ENCODE data around the gene SNX8.
"Not testable (repeated sequence)": the region's sequence is repeated elsewhere in the genome, so short reads cannot be mapped to it uniquely, and the experiment has no call there.

SNX8 gene

DNA sequence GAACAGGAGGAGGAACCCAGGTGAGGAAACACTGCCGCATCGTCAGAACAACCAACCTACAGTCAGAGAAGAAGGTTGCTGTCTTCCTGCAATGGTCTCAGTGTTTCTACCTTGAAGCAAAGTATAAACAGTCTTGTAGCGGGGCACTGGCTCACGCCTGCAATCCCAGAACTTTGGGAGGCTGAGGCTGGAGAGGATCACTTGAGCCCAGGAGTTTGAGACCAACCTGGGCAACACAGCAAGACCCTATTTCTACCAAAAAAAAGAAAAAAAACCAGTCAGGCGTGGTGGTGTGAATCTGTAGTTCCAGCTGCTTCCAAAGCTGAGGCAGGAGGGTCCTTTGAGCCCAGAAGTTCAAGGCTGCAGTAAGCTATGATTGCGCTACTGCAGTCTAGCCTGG is 23.4 kb downstream of the SNX8 start:
- no peak for DNase-seq (ENCODE audit: low read depth in 2 of 2, low spot score in 1 of 2)

GRCh38 chr7:2289621-2290020 is 24.6 kb downstream of the SNX8 start:
- DNase-seq (ENCODE audit: low read depth in 2 of 2, low spot score in 1 of 2) = no peak

DNA sequence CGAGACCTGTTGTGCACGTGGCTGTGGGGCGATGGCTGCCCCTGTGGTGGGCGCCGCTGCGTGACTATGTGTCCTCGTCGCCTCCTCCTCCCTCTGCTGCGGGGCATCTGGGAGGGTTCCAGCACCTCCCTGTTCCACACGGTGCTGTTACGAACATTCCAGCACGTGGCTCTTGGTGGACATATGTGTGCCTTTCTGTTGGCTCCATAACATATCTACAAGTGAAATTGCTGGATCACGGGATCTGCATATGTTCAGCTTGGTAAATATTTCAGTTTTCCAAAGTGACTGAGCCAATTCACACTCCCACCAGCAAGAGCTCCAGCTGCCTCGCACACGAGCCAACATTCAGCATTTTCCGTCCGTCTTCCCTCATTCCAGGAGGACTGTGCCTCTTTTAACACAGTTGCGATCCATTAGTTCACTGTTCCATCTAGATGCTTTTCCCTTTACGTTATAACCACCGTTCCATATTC is 25.1 kb downstream of the SNX8 start:
- DNase-seq (ENCODE audit: low read depth in 2 of 2, low spot score in 1 of 2) = no peak

- DNase-seq (ENCODE audit: low read depth in 2 of 2, low spot score in 1 of 2) = no peak
These were observed 25.7 kb downstream of the SNX8 start for GRCh38 chr7:2288503-2288902.

- no peak for DNase-seq (ENCODE audit: low read depth in 2 of 2, low spot score in 1 of 2)
These were observed 26.5 kb downstream of the SNX8 start for GRCh38 chr7:2287745-2288144.

GRCh38 chr7:2283074-2283473 is 31.2 kb downstream of the SNX8 start:
- no peak for DNase-seq (ENCODE audit: low read depth in 2 of 2, low spot score in 1 of 2)

DNA sequence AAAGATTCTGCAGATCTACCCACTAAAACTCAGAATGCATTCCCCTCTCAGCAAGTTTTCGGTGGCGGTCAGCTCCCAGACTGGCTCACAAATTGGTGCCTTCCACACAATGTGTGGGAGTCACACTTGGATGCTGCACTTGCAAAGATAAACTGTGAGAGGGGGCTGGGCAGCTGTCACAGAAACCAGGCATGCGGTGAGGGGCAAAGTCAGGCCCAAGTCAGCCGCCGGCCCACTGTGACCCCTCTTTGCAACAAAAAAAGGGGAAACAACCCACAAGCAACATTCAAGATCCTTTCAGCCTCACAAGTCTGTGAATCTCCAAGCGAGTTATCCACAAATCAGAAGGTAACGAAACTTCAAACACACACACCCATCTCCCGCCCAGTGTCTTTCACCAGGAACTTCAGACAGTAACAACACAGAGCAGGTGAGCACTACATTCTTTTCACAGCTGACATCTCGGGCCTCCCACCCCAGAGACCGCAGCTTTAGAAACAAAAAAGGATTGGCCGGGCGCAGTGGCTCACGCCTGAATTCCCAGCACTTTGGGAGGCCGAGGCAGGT is 32.0 kb downstream of the SNX8 start:
- no peak for DNase-seq (ENCODE audit: low read depth in 2 of 2, low spot score in 1 of 2)

- no peak for DNase-seq (ENCODE audit: low read depth in 2 of 2, low spot score in 1 of 2)
These were observed 32.7 kb downstream of the SNX8 start for GRCh38 chr7:2281541-2281940.

DNA sequence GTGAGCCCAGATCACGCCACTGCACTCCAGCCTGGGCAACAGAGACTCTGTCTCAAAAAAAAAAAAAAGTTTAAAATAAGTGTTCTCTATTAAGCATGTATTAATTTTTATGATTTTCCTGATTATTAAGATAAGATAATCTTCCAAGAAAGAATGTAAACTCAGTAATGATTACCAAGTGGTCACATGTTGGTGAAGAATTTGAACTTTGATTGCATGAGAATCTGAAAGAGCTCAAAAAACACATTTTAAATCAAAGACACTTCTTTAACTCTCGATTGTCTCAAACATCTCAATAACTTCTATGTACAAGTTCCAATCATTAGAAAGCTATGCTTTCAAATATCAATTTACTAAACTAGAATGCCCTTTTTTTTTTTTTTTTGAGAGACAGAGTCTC is 33.8 kb downstream of the SNX8 start:
- DNase-seq (ENCODE audit: low read depth in 2 of 2, low spot score in 1 of 2) = no peak

- DNase-seq (ENCODE audit: low read depth in 2 of 2, low spot score in 1 of 2) = no peak
These were observed 34.3 kb downstream of the SNX8 start for GRCh38 chr7:2279896-2280295.

DNA sequence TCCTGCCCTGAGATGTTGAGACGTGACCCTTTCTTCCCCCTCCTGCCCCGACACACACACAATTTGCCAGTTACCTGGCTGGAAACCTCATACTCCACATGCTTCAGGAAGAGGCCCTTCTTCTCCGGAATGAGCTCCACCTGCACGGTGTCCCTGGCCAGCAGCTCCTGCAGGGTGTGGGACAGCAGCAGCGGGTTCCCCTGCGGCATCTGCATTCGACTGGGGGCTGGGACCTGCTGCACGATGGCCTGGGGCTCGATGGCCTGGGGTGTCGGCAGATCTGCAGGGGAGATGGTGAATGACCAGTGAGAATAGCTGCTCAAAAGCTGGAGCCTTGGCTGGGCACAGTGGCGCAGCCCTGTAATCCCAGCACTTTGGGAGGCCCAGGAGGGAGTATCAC is 36.2 kb downstream of the SNX8 start:
- DNase-seq (ENCODE audit: low read depth in 2 of 2, low spot score in 1 of 2) = no peak

GRCh38 chr7:2276107-2276506 is 38.1 kb downstream of the SNX8 start:
- DNase-seq (ENCODE audit: low read depth in 2 of 2, low spot score in 1 of 2) = no peak

DNA sequence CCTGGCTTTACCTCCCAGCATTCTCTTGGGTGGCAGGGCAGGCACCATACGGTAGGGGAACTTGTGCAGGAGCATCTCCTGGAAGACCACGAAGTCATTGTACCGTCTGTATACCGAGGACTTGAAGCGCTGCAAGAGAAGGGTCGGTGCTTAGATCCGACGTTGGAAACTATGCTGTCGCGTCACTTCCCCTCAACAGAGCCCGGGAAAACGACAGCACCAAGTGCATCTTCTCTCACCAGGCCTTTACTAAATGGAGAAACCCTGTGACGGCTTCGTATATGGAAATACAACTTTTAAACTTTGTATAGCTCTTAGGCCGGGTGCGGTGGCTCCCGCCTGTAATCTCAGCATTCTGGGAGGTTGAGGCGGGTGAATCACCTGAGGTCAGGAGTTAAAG is 39.1 kb downstream of the SNX8 start:
- DNase-seq (ENCODE audit: low read depth in 2 of 2, low spot score in 1 of 2) = no peak

DNA sequence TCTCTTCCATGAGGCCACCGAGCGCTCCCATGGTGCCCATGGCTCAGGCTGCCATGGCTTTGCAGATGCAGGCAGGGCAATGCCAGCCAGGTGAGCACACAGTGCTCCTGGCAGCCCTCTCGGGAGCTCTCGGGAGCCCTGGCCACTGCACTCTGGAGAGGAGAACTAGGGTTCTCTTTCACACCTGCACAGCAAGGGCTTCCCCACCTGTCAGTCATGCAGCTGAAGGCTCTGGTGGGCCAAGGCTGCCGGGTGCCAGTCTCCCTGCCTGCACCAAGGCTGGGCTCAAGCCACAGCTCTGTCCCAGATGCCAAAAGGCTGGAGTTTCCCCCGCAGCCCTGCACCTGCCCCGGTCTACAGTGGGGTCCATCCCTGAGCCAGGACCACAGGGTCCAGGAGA is 39.6 kb downstream of the SNX8 start:
- no peak for DNase-seq (ENCODE audit: low read depth in 2 of 2, low spot score in 1 of 2)

DNA sequence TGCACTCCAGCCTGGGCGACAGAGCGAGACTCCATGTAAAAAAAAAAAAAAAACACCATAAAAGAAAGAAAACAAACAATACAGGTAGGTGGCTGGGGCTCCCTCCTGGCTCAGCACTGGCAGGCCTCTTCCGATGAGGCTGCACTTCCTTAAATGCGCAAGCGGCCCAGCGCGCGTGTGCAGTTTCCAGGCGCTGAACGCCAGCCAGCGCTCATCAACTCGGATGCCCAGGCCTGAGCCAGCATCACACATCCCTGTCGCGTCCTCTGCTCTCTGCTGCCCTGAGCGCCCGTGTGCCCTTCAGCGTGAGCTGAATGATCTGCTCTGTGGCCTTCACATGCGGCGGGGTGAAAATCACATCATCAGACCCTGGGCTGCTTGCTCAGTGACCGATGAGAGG is 40.4 kb downstream of the SNX8 start:
- no peak for DNase-seq (ENCODE audit: low read depth in 2 of 2, low spot score in 1 of 2)

DNA sequence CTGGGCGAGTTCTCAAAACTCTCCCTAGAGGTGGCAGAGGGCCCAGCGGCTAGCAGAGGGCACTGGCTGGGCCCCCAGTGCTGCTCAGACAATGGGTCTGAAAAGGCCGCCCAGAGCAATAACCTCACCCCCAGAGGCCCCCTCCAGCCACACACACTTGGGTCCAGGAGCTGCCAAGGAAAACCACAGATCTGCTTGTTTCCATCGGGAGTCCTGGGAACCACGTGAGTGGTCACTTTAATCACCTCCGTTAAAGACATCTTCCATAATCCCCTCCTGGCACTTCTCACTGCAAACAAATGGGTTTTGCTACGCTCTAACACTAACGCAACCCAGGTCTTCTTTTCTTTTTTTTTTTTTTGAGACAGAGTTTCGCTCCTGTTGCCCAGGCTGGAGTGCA is 42.2 kb downstream of the SNX8 start:
- no peak for DNase-seq (ENCODE audit: low read depth in 2 of 2, low spot score in 1 of 2)

DNA sequence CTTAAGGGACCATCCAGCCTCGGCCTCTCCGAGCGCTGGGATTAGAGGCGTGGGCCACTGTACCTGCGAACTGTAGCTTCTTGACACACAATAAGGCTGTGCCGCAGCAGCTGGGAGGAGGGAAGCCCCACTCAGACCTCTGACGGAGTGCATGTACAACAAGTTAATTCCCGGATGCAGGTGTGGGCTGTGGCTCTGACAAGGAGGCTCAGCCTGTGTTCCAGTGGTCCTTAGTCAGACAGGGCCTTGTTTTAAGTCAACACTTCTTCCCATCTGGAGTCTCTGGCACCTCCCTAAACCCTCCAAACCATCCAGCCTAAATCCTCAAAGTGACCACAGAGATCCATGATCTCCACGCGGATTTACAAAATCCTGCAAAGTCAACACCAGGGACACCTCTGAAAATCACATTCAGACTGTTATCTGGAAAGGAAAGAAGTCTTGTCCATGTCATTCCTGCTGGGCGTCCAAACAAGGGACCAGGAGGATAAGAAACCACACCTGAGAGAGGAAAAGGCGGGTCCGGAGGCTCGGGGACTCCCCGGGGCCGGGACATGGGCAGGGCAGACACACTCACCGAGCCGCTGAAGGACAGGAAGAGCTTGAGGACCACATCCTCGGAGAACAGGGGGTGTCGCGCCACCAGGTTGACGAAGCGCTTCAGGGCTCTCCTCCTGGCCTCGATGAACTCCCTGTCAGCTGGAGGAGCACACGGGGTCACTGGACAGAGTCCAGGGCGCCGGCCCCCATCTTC is 42.8 kb downstream of the SNX8 start:
- no peak for DNase-seq (ENCODE audit: low read depth in 2 of 2, low spot score in 1 of 2)

DNA sequence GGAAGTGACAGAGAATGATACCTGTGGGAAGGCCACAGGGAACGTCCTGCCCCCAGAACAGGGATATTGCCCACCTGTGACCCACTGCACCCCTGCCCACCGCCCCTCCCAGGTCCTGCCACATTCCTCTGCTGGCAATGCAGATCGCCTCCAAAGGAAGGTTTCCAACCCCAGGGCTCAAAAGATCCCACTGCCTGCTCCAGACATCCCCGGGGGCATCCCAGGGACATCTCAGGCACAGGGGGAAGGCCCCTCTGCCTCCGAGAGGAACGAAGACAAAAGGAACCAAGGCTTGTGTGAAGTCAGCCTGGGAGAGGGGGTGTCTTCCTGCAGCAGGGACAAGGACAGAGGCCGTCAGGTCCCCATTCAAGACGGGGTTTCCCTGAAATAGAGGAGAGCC is 43.7 kb downstream of the SNX8 start:
- no peak for DNase-seq (ENCODE audit: low read depth in 2 of 2, low spot score in 1 of 2)

DNA sequence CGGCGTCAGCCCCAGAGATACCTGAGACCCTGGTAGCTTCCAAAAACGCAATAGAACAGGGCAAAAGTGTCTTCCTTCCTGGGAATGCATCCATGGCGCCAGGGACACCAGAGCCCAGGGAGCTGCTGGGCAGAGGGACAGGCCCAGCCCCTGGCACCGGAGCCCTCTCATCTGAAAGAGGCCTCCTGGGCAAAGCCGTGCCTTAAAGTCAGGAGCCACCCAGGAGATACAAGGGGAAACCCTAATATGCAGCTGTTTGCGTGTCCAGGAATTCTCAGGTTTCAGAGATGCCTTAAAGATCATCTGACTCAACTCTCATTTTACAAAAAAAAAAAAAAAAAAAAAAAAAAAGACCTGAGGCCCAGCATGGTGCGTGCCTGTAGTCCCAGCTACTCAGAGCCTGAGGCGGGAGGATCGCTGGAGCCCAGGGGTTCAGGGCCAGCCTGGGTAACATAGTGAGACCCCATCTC is 44.2 kb downstream of the SNX8 start:
- no peak for DNase-seq (ENCODE audit: low read depth in 2 of 2, low spot score in 1 of 2)

GRCh38 chr7:2269089-2269990 is 44.9 kb downstream of the SNX8 start:
- not testable (repeated sequence) for DNase-seq (ENCODE audit: low read depth in 2 of 2, low spot score in 1 of 2)

DNA sequence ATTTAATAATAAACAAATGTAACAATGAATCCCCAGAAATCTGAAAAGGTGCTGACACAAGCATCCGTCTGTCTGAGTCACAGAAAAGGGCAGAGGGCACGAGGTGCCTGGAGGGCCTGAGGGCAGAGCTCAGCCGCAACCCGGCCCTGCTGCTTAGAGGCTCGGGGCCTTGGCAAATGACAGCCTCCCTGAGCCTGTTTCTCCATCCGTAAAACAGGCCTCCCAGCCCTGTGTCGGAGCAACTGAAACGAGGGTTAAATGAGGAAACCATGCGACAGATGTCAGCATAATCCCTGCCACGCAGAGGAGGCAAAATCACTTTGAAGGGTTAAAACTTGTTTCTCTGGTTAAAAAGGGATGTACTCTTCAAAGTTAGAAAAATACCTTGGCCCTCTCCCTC is 47.3 kb downstream of the SNX8 start:
- DNase-seq (ENCODE audit: low read depth in 2 of 2, low spot score in 1 of 2) = no peak

DNA sequence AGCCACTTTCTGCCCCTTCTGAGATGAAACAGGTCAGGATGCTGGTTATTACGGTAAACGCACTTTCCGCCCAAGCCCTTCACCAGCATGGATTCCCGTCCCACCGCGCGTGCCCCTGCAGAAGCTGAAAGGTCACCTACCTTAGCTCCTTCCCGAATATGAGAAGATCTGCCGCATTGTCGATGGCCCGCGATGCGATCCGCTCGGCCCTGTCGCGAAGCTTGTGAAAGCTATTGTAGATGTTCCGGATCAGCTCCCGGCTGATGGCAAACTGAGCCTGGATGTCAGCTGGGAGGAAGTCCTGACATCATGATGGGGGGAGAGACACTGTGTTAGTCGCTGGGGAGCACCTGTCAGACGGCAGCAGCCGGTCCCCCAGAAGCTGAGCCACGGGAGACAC is 50.1 kb downstream of the SNX8 start:
- no peak for DNase-seq (ENCODE audit: low read depth in 2 of 2, low spot score in 1 of 2)

Measured in stimulated activated CD8-positive, alpha-beta memory T cell treated with anti-CD3 and anti-CD28 coated beads, Interleukin-4, amount 100 ng/mL, for 1 hour (primary cell).